ENCODE data around the gene SLC16A3. TPM values are rescaled to one million over a fixed set of nuclear protein-coding genes. Genes with fewer than 3 reads are reported as not detected.

SLC16A3 gene
- total and polyA plus RNA-seq, 2 experiments from 2014 or later = 3.5 to 10.6 TPM

DNA sequence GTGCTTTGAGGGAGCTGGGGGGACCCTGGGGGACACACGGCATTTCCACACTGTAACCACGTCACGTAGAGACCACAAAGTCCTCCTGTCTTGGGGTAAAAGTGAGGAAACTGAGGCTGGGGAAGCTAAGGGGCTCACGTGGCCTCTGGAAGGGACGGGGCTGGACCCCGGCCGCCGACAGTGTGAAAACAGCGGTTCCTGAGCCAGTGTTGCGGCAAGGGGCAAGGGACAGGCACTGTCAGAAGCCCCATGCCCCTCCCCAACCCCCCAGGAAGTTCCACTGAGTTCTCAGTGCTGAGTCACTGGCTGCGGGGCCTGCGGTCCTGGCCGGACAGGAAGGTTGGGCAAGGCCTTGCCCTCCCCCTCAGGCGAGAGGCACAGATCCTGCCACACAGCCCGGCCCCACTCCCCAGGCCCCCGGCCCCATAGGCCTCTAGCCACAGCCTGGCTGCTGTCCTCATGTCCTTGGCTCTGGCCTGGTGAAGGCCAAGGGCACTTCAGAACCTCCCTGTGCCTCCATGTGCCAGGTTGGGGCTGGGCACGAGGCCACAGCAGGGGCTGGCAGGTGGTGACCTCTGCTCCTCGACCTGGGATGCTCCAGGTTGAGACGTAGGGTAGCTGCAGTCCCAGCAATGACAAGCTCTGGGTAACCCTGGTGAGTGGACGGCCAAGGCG, 11.2 kb upstream of the SLC16A3 start:
- H3K9me2 ChIP-seq (ENCODE audit: insufficient read depth) = no peaks in the 10 kb centered on the region
- no peaks in the 10 kb centered on the region for H4K20me1 ChIP-seq (replicated peaks; ENCODE audit: insufficient read depth)
- no peaks in the 10 kb centered on the region; the same call in 2 of the 3 replicates for H3K4me1 Mint-ChIP-seq
- no peaks in the 10 kb centered on the region for H3K36me3 ChIP-seq (ENCODE audit: insufficient read depth)
- peaks cover 28% of the 10 kb centered on the region for H3K27me3 Mint-ChIP-seq (ENCODE audit: insufficient read depth, low read depth, poor library complexity)
- no peak overlapping the region for H3K27ac ChIP-seq (ENCODE audit: low read depth)
- H3F3A ChIP-seq (replicated peaks; ENCODE audit: low read depth) = no peaks in the 10 kb centered on the region
- H3K36me3 Mint-ChIP-seq (ENCODE audit: low read depth) = no peaks in the 10 kb centered on the region
- H3K4me1 ChIP-seq (ENCODE audit: insufficient read depth) = no peaks in the 10 kb centered on the region
- no peak overlapping the region for H3K4me3 Mint-ChIP-seq
- H3K4me3 ChIP-seq = no peak overlapping the region
- no peak overlapping the region for H3K27ac Mint-ChIP-seq
- TF ChIP-seq STAT1 (IDR thresholded peaks at IDR 0.05; ENCODE audit: unreplicated experiment) (no peak), ZNF114 (CRISPR knock-in tag; IDR thresholded peaks at IDR 0.05) (no peak), JUNB (IDR thresholded peaks at IDR 0.05; ENCODE audit: unreplicated experiment) (no peak), EZH2 (IDR thresholded peaks at IDR 0.05; ENCODE audit: low read depth, unreplicated experiment) (no peak), NANOG (IDR thresholded peaks at IDR 0.05; ENCODE audit: borderline replicate concordance) (no peak), POLR2AphosphoS5 (IDR thresholded peaks at IDR 0.05; ENCODE audit: low read depth) (no peak), EZH2phosphoT487 (IDR thresholded peaks at IDR 0.05; ENCODE audit: unreplicated experiment) (no peak), CREB1 (CRISPR knock-in tag; IDR thresholded peaks at IDR 0.05; ENCODE audit: low read depth) (no peak), ZNF331 (CRISPR knock-in tag; IDR thresholded peaks at IDR 0.05; ENCODE audit: low read depth) (no peak)
- TF ChIP-seq, protein P1, sequence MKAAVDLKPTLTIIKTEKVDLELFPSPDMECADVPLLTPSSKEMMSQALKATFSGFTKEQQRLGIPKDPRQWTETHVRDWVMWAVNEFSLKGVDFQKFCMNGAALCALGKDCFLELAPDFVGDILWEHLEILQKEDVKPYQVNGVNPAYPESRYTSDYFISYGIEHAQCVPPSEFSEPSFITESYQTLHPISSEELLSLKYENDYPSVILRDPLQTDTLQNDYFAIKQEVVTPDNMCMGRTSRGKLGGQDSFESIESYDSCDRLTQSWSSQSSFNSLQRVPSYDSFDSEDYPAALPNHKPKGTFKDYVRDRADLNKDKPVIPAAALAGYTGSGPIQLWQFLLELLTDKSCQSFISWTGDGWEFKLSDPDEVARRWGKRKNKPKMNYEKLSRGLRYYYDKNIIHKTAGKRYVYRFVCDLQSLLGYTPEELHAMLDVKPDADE (IDR thresholded peaks at IDR 0.05) = no peak
- TF ChIP-seq, protein P2, sequence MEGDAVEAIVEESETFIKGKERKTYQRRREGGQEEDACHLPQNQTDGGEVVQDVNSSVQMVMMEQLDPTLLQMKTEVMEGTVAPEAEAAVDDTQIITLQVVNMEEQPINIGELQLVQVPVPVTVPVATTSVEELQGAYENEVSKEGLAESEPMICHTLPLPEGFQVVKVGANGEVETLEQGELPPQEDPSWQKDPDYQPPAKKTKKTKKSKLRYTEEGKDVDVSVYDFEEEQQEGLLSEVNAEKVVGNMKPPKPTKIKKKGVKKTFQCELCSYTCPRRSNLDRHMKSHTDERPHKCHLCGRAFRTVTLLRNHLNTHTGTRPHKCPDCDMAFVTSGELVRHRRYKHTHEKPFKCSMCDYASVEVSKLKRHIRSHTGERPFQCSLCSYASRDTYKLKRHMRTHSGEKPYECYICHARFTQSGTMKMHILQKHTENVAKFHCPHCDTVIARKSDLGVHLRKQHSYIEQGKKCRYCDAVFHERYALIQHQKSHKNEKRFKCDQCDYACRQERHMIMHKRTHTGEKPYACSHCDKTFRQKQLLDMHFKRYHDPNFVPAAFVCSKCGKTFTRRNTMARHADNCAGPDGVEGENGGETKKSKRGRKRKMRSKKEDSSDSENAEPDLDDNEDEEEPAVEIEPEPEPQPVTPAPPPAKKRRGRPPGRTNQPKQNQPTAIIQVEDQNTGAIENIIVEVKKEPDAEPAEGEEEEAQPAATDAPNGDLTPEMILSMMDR (conservative IDR thresholded peaks at IDR 0.05; ENCODE audit: low read depth in 2 of 2) = no peak
- TF ChIP-seq, protein P3, sequence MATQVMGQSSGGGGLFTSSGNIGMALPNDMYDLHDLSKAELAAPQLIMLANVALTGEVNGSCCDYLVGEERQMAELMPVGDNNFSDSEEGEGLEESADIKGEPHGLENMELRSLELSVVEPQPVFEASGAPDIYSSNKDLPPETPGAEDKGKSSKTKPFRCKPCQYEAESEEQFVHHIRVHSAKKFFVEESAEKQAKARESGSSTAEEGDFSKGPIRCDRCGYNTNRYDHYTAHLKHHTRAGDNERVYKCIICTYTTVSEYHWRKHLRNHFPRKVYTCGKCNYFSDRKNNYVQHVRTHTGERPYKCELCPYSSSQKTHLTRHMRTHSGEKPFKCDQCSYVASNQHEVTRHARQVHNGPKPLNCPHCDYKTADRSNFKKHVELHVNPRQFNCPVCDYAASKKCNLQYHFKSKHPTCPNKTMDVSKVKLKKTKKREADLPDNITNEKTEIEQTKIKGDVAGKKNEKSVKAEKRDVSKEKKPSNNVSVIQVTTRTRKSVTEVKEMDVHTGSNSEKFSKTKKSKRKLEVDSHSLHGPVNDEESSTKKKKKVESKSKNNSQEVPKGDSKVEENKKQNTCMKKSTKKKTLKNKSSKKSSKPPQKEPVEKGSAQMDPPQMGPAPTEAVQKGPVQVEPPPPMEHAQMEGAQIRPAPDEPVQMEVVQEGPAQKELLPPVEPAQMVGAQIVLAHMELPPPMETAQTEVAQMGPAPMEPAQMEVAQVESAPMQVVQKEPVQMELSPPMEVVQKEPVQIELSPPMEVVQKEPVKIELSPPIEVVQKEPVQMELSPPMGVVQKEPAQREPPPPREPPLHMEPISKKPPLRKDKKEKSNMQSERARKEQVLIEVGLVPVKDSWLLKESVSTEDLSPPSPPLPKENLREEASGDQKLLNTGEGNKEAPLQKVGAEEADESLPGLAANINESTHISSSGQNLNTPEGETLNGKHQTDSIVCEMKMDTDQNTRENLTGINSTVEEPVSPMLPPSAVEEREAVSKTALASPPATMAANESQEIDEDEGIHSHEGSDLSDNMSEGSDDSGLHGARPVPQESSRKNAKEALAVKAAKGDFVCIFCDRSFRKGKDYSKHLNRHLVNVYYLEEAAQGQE (IDR thresholded peaks at IDR 0.05; ENCODE audit: unreplicated experiment) = no peak
- TF ChIP-seq, protein P4, sequence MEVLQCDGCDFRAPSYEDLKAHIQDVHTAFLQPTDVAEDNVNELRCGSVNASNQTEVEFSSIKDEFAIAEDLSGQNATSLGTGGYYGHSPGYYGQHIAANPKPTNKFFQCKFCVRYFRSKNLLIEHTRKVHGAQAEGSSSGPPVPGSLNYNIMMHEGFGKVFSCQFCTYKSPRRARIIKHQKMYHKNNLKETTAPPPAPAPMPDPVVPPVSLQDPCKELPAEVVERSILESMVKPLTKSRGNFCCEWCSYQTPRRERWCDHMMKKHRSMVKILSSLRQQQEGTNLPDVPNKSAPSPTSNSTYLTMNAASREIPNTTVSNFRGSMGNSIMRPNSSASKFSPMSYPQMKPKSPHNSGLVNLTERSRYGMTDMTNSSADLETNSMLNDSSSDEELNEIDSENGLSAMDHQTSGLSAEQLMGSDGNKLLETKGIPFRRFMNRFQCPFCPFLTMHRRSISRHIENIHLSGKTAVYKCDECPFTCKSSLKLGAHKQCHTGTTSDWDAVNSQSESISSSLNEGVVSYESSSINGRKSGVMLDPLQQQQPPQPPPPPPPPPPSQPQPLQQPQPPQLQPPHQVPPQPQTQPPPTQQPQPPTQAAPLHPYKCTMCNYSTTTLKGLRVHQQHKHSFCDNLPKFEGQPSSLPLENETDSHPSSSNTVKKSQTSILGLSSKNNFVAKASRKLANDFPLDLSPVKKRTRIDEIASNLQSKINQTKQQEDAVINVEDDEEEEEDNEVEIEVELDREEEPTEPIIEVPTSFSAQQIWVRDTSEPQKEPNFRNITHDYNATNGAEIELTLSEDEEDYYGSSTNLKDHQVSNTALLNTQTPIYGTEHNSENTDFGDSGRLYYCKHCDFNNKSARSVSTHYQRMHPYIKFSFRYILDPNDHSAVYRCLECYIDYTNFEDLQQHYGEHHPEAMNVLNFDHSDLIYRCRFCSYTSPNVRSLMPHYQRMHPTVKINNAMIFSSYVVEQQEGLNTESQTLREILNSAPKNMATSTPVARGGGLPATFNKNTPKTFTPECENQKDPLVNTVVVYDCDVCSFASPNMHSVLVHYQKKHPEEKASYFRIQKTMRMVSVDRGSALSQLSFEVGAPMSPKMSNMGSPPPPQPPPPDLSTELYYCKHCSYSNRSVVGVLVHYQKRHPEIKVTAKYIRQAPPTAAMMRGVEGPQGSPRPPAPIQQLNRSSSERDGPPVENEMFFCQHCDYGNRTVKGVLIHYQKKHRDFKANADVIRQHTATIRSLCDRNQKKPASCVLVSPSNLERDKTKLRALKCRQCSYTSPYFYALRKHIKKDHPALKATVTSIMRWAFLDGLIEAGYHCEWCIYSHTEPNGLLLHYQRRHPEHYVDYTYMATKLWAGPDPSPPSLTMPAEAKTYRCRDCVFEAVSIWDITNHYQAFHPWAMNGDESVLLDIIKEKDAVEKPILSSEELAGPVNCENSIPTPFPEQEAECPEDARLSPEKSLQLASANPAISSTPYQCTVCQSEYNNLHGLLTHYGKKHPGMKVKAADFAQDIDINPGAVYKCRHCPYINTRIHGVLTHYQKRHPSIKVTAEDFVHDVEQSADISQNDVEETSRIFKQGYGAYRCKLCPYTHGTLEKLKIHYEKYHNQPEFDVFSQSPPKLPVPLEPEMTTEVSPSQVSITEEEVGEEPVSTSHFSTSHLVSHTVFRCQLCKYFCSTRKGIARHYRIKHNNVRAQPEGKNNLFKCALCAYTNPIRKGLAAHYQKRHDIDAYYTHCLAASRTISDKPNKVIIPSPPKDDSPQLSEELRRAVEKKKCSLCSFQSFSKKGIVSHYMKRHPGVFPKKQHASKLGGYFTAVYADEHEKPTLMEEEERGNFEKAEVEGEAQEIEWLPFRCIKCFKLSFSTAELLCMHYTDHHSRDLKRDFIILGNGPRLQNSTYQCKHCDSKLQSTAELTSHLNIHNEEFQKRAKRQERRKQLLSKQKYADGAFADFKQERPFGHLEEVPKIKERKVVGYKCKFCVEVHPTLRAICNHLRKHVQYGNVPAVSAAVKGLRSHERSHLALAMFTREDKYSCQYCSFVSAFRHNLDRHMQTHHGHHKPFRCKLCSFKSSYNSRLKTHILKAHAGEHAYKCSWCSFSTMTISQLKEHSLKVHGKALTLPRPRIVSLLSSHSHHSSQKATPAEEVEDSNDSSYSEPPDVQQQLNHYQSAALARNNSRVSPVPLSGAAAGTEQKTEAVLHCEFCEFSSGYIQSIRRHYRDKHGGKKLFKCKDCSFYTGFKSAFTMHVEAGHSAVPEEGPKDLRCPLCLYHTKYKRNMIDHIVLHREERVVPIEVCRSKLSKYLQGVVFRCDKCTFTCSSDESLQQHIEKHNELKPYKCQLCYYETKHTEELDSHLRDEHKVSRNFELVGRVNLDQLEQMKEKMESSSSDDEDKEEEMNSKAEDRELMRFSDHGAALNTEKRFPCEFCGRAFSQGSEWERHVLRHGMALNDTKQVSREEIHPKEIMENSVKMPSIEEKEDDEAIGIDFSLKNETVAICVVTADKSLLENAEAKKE (CRISPR knock-in tag; IDR thresholded peaks at IDR 0.05) = no peak
- peaks cover 4% of the 10 kb centered on the region; the same call in 1 of the 3 replicates for H3K9me3 Mint-ChIP-seq
- ATAC-seq = no peak
- H2AFZ ChIP-seq = no peak overlapping the region
- DNase-seq (ENCODE audit: low spot score) = no peak
- H3K27me3 ChIP-seq (ENCODE audit: insufficient read depth) = peaks cover 22% of the 10 kb centered on the region
- H3K79me2 ChIP-seq (replicated peaks; ENCODE audit: insufficient read depth) = no peaks in the 10 kb centered on the region
- H3K4me2 ChIP-seq = no peak overlapping the region

Measured in GM23338 (cell line).